Ovary (tissue), 3 donors: ENCODE results near the gene LIN52.

Experiments
- CTCF ChIP-seq, 3 donors: fragments of 450-650 bp in 2 of 3; fragments of 200-600 bp in 1 of 3; IDR thresholded peaks; one replicate each; pipeline versions ENCODE4 v1.5.1 to v1.8.0; 2016 to 2022; ENCODE audit warnings: antibody characterized with exemption in 3 of 3, mild to moderate bottlenecking in 1 of 3
- POLR2A ChIP-seq: fragments of 450-650 bp; IDR thresholded peaks from one replicate; pipeline ENCODE4 v1.6.1; 2017; ENCODE audit warnings: antibody characterized with exemption, mild to moderate bottlenecking, moderate library complexity
- donor health status: DM: no; HTN: no; CAD: no.

GRCh38 chr14:74219277-74220205 lies 134.8 kb downstream of the LIN52 start:
- TF ChIP-seq POLR2A, result no peak
- no peak for TF ChIP-seq CTCF (IDR thresholded peaks at IDR 0.05)
